SK-N-SH treated with all-trans-retinoic acid at 6 μM for 48 hours (cell line): ENCODE data around the gene MRPS18A.

Experiments
- ATAC-seq: fragments of 200-7000 bp; cut with Tn5 transposase; 3 replicates; pipeline ENCODE4 v1.9.1; 2020; ENCODE audit warnings: mild to moderate bottlenecking, moderate library complexity
- ARNTL ChIP-seq: fragments of 450-650 bp; formaldehyde crosslinking; IDR thresholded peaks from 2 replicates; pipeline ENCODE4 v1.5.0; 2020; ENCODE audit warnings: low read depth, mild to moderate bottlenecking, moderate library complexity, borderline replicate concordance
- CREB5 ChIP-seq: fragments of 250-450 bp; sonication (Bioruptor Pico); IDR thresholded peaks from 2 replicates; pipeline ENCODE4 v1.5.1; 2020; ENCODE audit warnings: low read depth, mild to moderate bottlenecking, moderate library complexity
- CSDC2 ChIP-seq: fragments of 250-450 bp; sonication (Bioruptor Pico); IDR thresholded peaks from 2 replicates; pipeline ENCODE4 v1.5.0; 2020; ENCODE audit warnings: mild to moderate bottlenecking, moderate library complexity
- CSRNP3 ChIP-seq: fragments of 250-450 bp; sonication (Bioruptor Pico); IDR thresholded peaks from 2 replicates; pipeline ENCODE4 v1.5.1; 2021; ENCODE audit warnings: mild to moderate bottlenecking, moderate library complexity
- ESRRG ChIP-seq: fragments of 250-450 bp; sonication (Bioruptor Pico); IDR thresholded peaks from 2 replicates; pipeline ENCODE4 v1.6.1; 2021; ENCODE audit warnings: mild to moderate bottlenecking
- ISL1 ChIP-seq: fragments of 250-450 bp; sonication (Bioruptor Pico); IDR thresholded peaks from 2 replicates; pipeline ENCODE4 v2.1.2; 2022; ENCODE audit warnings: mild to moderate bottlenecking, moderate library complexity
- PATZ1 ChIP-seq: fragments of 250-450 bp; sonication (Bioruptor Pico); IDR thresholded peaks from 2 replicates; pipeline ENCODE4 v1.8.0; 2020; ENCODE audit warnings: mild to moderate bottlenecking, moderate library complexity, borderline replicate concordance
- POU6F1 ChIP-seq: fragments of 250-450 bp; sonication (Bioruptor Pico); IDR thresholded peaks from 2 replicates; pipeline ENCODE4 v1.8.0; 2021; ENCODE audit warnings: low read depth, mild to moderate bottlenecking, moderate library complexity, borderline replicate concordance
- PPARA ChIP-seq: fragments of 250-450 bp; sonication (Bioruptor Pico); IDR thresholded peaks from 2 replicates; pipeline ENCODE4 v1.5.0; 2020; ENCODE audit warnings: mild to moderate bottlenecking, borderline replicate concordance
- RARB ChIP-seq: fragments of 250-450 bp; sonication (Bioruptor Pico); IDR thresholded peaks from 2 replicates; pipeline ENCODE4 v1.8.0; 2021; ENCODE audit warnings: mild to moderate bottlenecking, moderate library complexity
- SNAI2 ChIP-seq: fragments of 250-450 bp; sonication (Bioruptor Pico); IDR thresholded peaks from 2 replicates; pipeline ENCODE4 v1.5.0; 2020; ENCODE audit warnings: mild to moderate bottlenecking, moderate library complexity
- TCF4 ChIP-seq: fragments of 250-450 bp; sonication (Bioruptor Pico); IDR thresholded peaks from 2 replicates; pipeline ENCODE4 v1.8.0; 2021; ENCODE audit warnings: mild to moderate bottlenecking, moderate library complexity, borderline replicate concordance
- TOX ChIP-seq: fragments of 250-450 bp; sonication (Bioruptor Pico); IDR thresholded peaks from 2 replicates; pipeline ENCODE4 v1.8.0; 2021; ENCODE audit warnings: mild to moderate bottlenecking, moderate library complexity, borderline replicate concordance
- TSHZ2 ChIP-seq: fragments of 250-450 bp; sonication (Bioruptor Pico); IDR thresholded peaks from 2 replicates; pipeline ENCODE4 v1.5.0; 2020; ENCODE audit warnings: mild to moderate bottlenecking, moderate library complexity
- ZC3H10 ChIP-seq: fragments of 250-450 bp; sonication (Bioruptor Pico); IDR thresholded peaks from 2 replicates; pipeline ENCODE4 v1.5.1; 2021; ENCODE audit warnings: mild to moderate bottlenecking, moderate library complexity
- ZFP3 ChIP-seq: fragments of 250-450 bp; sonication (Bioruptor Pico); IDR thresholded peaks from 2 replicates; pipeline ENCODE4 v1.5.0; 2020; ENCODE audit warnings: mild to moderate bottlenecking, moderate library complexity
- ZFP30 ChIP-seq: fragments of 450-650 bp; formaldehyde crosslinking; IDR thresholded peaks from 2 replicates; pipeline ENCODE4 v1.5.0; 2022; ENCODE audit warnings: mild to moderate bottlenecking, moderate library complexity
- ZNF565 ChIP-seq: fragments of 450-650 bp; formaldehyde crosslinking; conservative IDR thresholded peaks from 2 replicates; pipeline ENCODE4 v1.5.0; 2020; ENCODE audit warnings: low read depth, mild to moderate bottlenecking, moderate library complexity
- ZNF70 ChIP-seq: fragments of 450-650 bp; formaldehyde crosslinking; IDR thresholded peaks from 2 replicates; pipeline ENCODE4 v1.5.0; 2020; ENCODE audit warnings: mild to moderate bottlenecking, moderate library complexity
- ZNF8 ChIP-seq: fragments of 450-650 bp; formaldehyde crosslinking; IDR thresholded peaks from 2 replicates; pipeline ENCODE4 v1.5.0; 2020; ENCODE audit warnings: mild to moderate bottlenecking, moderate library complexity

MRPS18A gene

GRCh38 chr6:43687079-43687436 lies 533 bp downstream of the MRPS18A start (continued):
- TF ChIP-seq TSHZ2 (CRISPR knock-in tag) = no peak

- ATAC-seq = no peak
- no peak for TF ChIP-seq SNAI2 (CRISPR knock-in tag)
- no peak for TF ChIP-seq ESRRG (CRISPR knock-in tag)
- no peak for TF ChIP-seq ZNF70
- no peak for TF ChIP-seq RARB
- TF ChIP-seq ZC3H10 (CRISPR knock-in tag) = no peak
- no peak for TF ChIP-seq PPARA (CRISPR knock-in tag)
- no peak for TF ChIP-seq TCF4
- TF ChIP-seq TOX (CRISPR knock-in tag) = no peak
- TF ChIP-seq TSHZ2 (CRISPR knock-in tag) = no peak
- TF ChIP-seq ZNF565 (CRISPR knock-in tag) = no peak
- TF ChIP-seq CSRNP3 (CRISPR knock-in tag) = no peak
- TF ChIP-seq PATZ1 (CRISPR knock-in tag) = no peak
- no peak for TF ChIP-seq CSDC2 (CRISPR knock-in tag)
- no peak for TF ChIP-seq ZFP30 (CRISPR knock-in tag)
- TF ChIP-seq POU6F1 (CRISPR knock-in tag) = no peak
- no peak for TF ChIP-seq ISL1 (CRISPR knock-in tag)
- TF ChIP-seq ARNTL (CRISPR knock-in tag) = no peak
- no peak for TF ChIP-seq ZFP3 (CRISPR knock-in tag)
- no peak for TF ChIP-seq ZNF8 (CRISPR knock-in tag)
- no peak for TF ChIP-seq CREB5 (CRISPR knock-in tag)
These were observed 3.7 kb downstream of the MRPS18A start for GRCh38 chr6:43683708-43684455.
